Lower leg skin (tissue), 3 donors: Measurements from ENCODE around the gene SH2D7.

Experiments used
- POLR2A ChIP-seq, 2 donors: fragments of 450-650 bp; IDR thresholded peaks; one replicate each; pipeline ENCODE4 v1.6.1; 2016 to 2017; ENCODE audit warnings: antibody characterized with exemption in 2 of 2, mild to moderate bottlenecking in 1 of 2, moderate library complexity in 1 of 2
- TF ChIP-seq, protein P1 (sequence below), 3 donors: fragments of 450-650 bp; IDR thresholded peaks; one replicate each; pipeline ENCODE4 v1.5.1; 2016; ENCODE audit warnings: antibody characterized with exemption in 3 of 3, mild to moderate bottlenecking in 3 of 3, moderate library complexity in 2 of 3

DNA sequence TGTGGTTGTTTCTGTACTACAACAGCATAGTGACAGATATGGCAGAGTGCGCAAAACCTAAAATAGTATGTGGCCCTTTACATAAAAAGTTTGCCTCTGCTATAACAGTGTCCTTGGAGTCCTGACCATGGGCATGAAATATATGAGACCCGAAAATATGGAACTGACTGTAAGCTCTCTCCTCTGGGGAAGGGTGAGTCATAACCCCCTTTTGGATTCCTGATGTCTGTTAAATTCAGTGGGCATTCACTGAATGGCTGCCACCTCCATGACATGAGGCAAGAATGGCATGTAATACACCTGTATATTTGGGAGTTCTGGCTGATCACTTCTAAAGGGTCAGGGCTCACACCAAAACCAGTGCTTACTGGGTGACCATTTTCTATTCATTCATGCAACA lies 21.0 kb upstream of the SH2D7 start:
- TF ChIP-seq, protein P1, sequence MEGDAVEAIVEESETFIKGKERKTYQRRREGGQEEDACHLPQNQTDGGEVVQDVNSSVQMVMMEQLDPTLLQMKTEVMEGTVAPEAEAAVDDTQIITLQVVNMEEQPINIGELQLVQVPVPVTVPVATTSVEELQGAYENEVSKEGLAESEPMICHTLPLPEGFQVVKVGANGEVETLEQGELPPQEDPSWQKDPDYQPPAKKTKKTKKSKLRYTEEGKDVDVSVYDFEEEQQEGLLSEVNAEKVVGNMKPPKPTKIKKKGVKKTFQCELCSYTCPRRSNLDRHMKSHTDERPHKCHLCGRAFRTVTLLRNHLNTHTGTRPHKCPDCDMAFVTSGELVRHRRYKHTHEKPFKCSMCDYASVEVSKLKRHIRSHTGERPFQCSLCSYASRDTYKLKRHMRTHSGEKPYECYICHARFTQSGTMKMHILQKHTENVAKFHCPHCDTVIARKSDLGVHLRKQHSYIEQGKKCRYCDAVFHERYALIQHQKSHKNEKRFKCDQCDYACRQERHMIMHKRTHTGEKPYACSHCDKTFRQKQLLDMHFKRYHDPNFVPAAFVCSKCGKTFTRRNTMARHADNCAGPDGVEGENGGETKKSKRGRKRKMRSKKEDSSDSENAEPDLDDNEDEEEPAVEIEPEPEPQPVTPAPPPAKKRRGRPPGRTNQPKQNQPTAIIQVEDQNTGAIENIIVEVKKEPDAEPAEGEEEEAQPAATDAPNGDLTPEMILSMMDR (IDR thresholded peaks at IDR 0.05), result no peak
- no peak for TF ChIP-seq POLR2A (IDR thresholded peaks at IDR 0.05)
